IMR-90 (cell line): ENCODE data around the gene AAK1. TPM values are rescaled to one million over a fixed set of nuclear protein-coding genes. Genes with fewer than 3 reads are reported as not detected.

Experiments
- ATAC-seq: fragments of 200-7000 bp; cut with Tn5 transposase; 2 replicates; pipeline ENCODE4 v1.9.1; 2020; ENCODE audit warnings: low read depth, mild to moderate bottlenecking, moderate library complexity
- BruUV-seq: library from RNA; stranded (reverse); fragments of 400-500 nt; replicated peaks from 2 replicates; lab custom pipeline; 2021; lab: Mats Ljungman, UMichigan
- CTCF ChIA-PET: fragments of 300-600 bp; formaldehyde crosslinking; extraction: SDS; loops from one replicate; lab custom pipeline; 2021; ENCODE audit warnings: antibody characterized with exemption; lab: Yijun Ruan, JAX
- POLR2A ChIA-PET: fragments of 300-600 bp; sonication (Branson Sonifier 250); formaldehyde crosslinking; loops from one replicate; lab custom pipeline; 2022; ENCODE audit warnings: antibody characterized with exemption; ENCODE audit not compliant: unreplicated experiment; lab: Charles Lee
- DNase-seq: peaks from one replicate; pipeline ENCODE4 v3.0.0; 2013
- H2AFZ ChIP-seq: replicated peaks from 2 replicates; pipeline ENCODE3; 2013; ENCODE audit warnings: low read length, mild to moderate bottlenecking; ENCODE audit not compliant: poor library complexity
- H2AK5ac ChIP-seq: 2 replicates; pipeline ENCODE4 v1.6.1; 2013; ENCODE audit warnings: low read depth, low read length, inconsistent platforms
- H2AK9ac ChIP-seq: replicated peaks from 2 replicates; pipeline ENCODE3; 2013; ENCODE audit warnings: mild to moderate bottlenecking, low read depth, low read length, moderate library complexity; ENCODE audit not compliant: poor library complexity
- H2BK120ac ChIP-seq: 2 replicates; pipeline ENCODE4 v1.6.1; 2013; ENCODE audit warnings: low read depth, low read length, inconsistent platforms
- H2BK15ac ChIP-seq: 3 replicates; pipeline ENCODE4 v1.6.1; 2013; ENCODE audit warnings: low read depth, low read length, inconsistent platforms
- H2BK20ac ChIP-seq: 2 replicates; pipeline ENCODE4 v1.6.1; 2013; ENCODE audit warnings: low read depth, mild to moderate bottlenecking, inconsistent platforms, low read length, moderate library complexity
- H2BK5ac ChIP-seq: 2 replicates; pipeline ENCODE4 v1.6.1; 2013; ENCODE audit warnings: mild to moderate bottlenecking, low read depth, low read length, inconsistent platforms; ENCODE audit not compliant: poor library complexity, severe bottlenecking
- H3K14ac ChIP-seq: replicated peaks from 2 replicates; pipeline ENCODE4 v1.6.1; 2013; ENCODE audit warnings: low read depth, low read length, inconsistent platforms
- H3K18ac ChIP-seq: 2 replicates; pipeline ENCODE4 v1.6.1; 2013; ENCODE audit warnings: low read depth, low read length, control low read depth
- H3K23ac ChIP-seq: 2 replicates; pipeline ENCODE4 v1.6.1; 2013; ENCODE audit warnings: low read depth, low read length, inconsistent platforms
- H3K27ac ChIP-seq: 2 replicates; pipeline ENCODE4 v1.5.1; 2013; ENCODE audit warnings: mild to moderate bottlenecking, control low read depth, low read length; ENCODE audit not compliant: insufficient read depth
- H3K27me3 ChIP-seq: 2 replicates; pipeline ENCODE4 v1.6.1; 2013; ENCODE audit warnings: low read length; ENCODE audit not compliant: control insufficient read depth, insufficient read depth
- H3K36me3 ChIP-seq: 2 replicates; pipeline ENCODE4 v1.6.1; 2013; ENCODE audit warnings: low read length, mixed read lengths; ENCODE audit not compliant: control insufficient read depth, insufficient read depth
- H3K4ac ChIP-seq: 2 replicates; pipeline ENCODE4 v1.6.1; 2013; ENCODE audit warnings: low read depth, low read length, inconsistent platforms
- H3K4me1 ChIP-seq: 2 replicates; pipeline ENCODE4 v1.6.1; 2013; ENCODE audit warnings: low read length, mixed read lengths; ENCODE audit not compliant: control insufficient read depth, insufficient read depth
- H3K4me2 ChIP-seq: 2 replicates; pipeline ENCODE4 v1.6.1; 2013; ENCODE audit warnings: low read depth, mild to moderate bottlenecking, control low read depth, low read length, moderate library complexity
- H3K4me3 ChIP-seq: 2 replicates; pipeline ENCODE4 v1.5.1; 2013; ENCODE audit warnings: low read depth, mild to moderate bottlenecking, control low read depth, low read length, moderate library complexity; ENCODE audit not compliant: insufficient read depth
- H3K56ac ChIP-seq: 2 replicates; pipeline ENCODE4 v1.6.1; 2013; ENCODE audit warnings: low read length, inconsistent platforms; ENCODE audit not compliant: insufficient read depth; ENCODE audit errors: extremely low read depth
- H3K79me1 ChIP-seq, 2 experiments: 2 replicates each; pipeline ENCODE4 v1.6.1; 2013; ENCODE audit warnings: low read length in 2 of 2, inconsistent platforms in 1 of 2, low read depth in 1 of 2
- H3K9ac ChIP-seq: 2 replicates; pipeline ENCODE4 v1.6.1; 2013; ENCODE audit warnings: low read depth, low read length, control low read depth
- H3K9me1 ChIP-seq: 2 replicates; pipeline ENCODE4 v1.6.1; 2013; ENCODE audit warnings: low read length, inconsistent platforms; ENCODE audit not compliant: insufficient read depth
- H3K9me3 ChIP-seq: 2 replicates; pipeline ENCODE4 v1.6.1; 2013; ENCODE audit warnings: low read length; ENCODE audit not compliant: control insufficient read depth, insufficient read depth
- H4K20me1 ChIP-seq: 2 replicates; pipeline ENCODE4 v1.6.1; 2013; ENCODE audit warnings: low read length, inconsistent platforms; ENCODE audit not compliant: insufficient read depth
- H4K5ac ChIP-seq: 2 replicates; pipeline ENCODE4 v1.6.1; 2013; ENCODE audit warnings: mild to moderate bottlenecking, low read depth, low read length, control low read depth
- H4K8ac ChIP-seq, 2 experiments: 2 replicates each; pipeline ENCODE4 v1.6.1; 2013; ENCODE audit warnings: low read depth in 2 of 2, low read length in 2 of 2, control low read depth in 1 of 2, inconsistent platforms in 1 of 2
- H4K91ac ChIP-seq: 2 replicates; pipeline ENCODE4 v1.6.1; 2013; ENCODE audit warnings: low read depth, low read length, inconsistent platforms; ENCODE audit not compliant: insufficient read depth
- BHLHE40 ChIP-seq: fragments of 150-350 bp; IDR thresholded peaks from 2 replicates; pipeline ENCODE4 v1.6.1; 2016; ENCODE audit warnings: mild to moderate bottlenecking, low read depth, low read length
- CEBPB ChIP-seq: IDR thresholded peaks from 2 replicates; pipeline ENCODE4 v1.6.1; 2012; ENCODE audit warnings: low read depth, low read length, improper control_type of control experiment
- CHD1 ChIP-seq: IDR thresholded peaks from 2 replicates; pipeline ENCODE4 v1.6.1; 2012; ENCODE audit warnings: low read depth, low read length, improper control_type of control experiment
- CTCF ChIP-seq: conservative IDR thresholded peaks from 2 replicates; pipeline ENCODE4 v1.5.1; 2012; ENCODE audit warnings: mild to moderate bottlenecking, low read depth, low read length, improper control_type of control experiment
- FOS ChIP-seq: fragments of 150-350 bp; IDR thresholded peaks from 2 replicates; pipeline ENCODE4 v1.6.1; 2016; ENCODE audit warnings: low read depth, low read length
- MAFK ChIP-seq: IDR thresholded peaks from 2 replicates; pipeline ENCODE4 v1.6.1; 2012; ENCODE audit warnings: low read depth, low read length, improper control_type of control experiment
- MAZ ChIP-seq: IDR thresholded peaks from 2 replicates; pipeline ENCODE4 v1.6.1; 2012; ENCODE audit warnings: low read depth, mild to moderate bottlenecking, low read length, improper control_type of control experiment, moderate library complexity, borderline replicate concordance
- MXI1 ChIP-seq: IDR thresholded peaks from 2 replicates; pipeline ENCODE4 v1.6.1; 2012; ENCODE audit warnings: low read depth, mild to moderate bottlenecking, low read length, moderate library complexity, borderline replicate concordance
- NFE2L2 ChIP-seq: fragments of 150-350 bp; IDR thresholded peaks from 2 replicates; pipeline ENCODE4 v1.6.1; 2016; ENCODE audit warnings: low read depth, mild to moderate bottlenecking, low read length
- POLR2A ChIP-seq: IDR thresholded peaks from 2 replicates; pipeline ENCODE4 v1.6.1; 2012; ENCODE audit warnings: mild to moderate bottlenecking, low read depth, low read length
- RAD21 ChIP-seq: IDR thresholded peaks from 2 replicates; pipeline ENCODE4 v1.6.1; 2012; ENCODE audit warnings: low read length, improper control_type of control experiment
- RCOR1 ChIP-seq: IDR thresholded peaks from 2 replicates; pipeline ENCODE4 v1.6.1; 2012; ENCODE audit warnings: mild to moderate bottlenecking, low read length, improper control_type of control experiment; ENCODE audit not compliant: insufficient replicate concordance
- RFX5 ChIP-seq: IDR thresholded peaks from 2 replicates; pipeline ENCODE4 v1.8.0; 2012; ENCODE audit warnings: low read depth, mild to moderate bottlenecking, low read length, moderate library complexity
- SMC3 ChIP-seq: fragments of 150-350 bp; IDR thresholded peaks from 2 replicates; pipeline ENCODE4 v1.6.1; 2016; ENCODE audit warnings: low read depth, mild to moderate bottlenecking, antibody characterized with exemption, low read length, moderate library complexity
- WGBS, 2 experiments: methylation state at CpG; one replicate each; pipeline versions ENCODE4 v1.1.5 to v1.1.7; 2013; ENCODE audit warnings: missing lambda C conversion rate in 2 of 2; ENCODE audit not compliant: insufficient read length in 1 of 2; ENCODE audit errors: extremely low coverage in 2 of 2; 5-methylcytosine and 5-hydroxymethylcytosine counted together
- dilution Hi-C: fragments of 300-500 bp; cut with HindIII; formaldehyde crosslinking; loops from one replicate; pipeline ENCODE4 v1.14.3; 2018; ENCODE audit warnings: low sequenced_read_pairs; ENCODE audit not compliant: unreplicated experiment
- in situ Hi-C: fragments of 300-500 bp; cut with MboI; formaldehyde crosslinking; loops from 3 replicates; pipeline ENCODE4 v1.14.3; 2019; ENCODE audit warnings: low sequenced_read_pairs, inconsistent platforms, mixed read lengths
- intact Hi-C: fragments of 100-400 bp; cut with micrococcal nuclease; formaldehyde crosslinking; loops from 2 replicates; pipeline ENCODE4 v1.10.0; 2022
- polyA plus RNA-seq, 3 experiments: library from polyadenylated mRNA; depleted of rRNA; stranded (reverse); fragments of >200 nt; gene quantifications; 2 replicates each; pipeline ENCODE4 v1.2.3, GENCODE V29; 2012; ENCODE audit warnings: low replicate concordance in 1 of 3
- total RNA-seq: library from RNA; depleted of rRNA; stranded (reverse); fragments of >200 nt; gene quantifications from 2 replicates; pipeline ENCODE4 v1.2.3, GENCODE V29; 2012
- TF ChIP-seq, protein P1 (sequence below): fragments of 150-350 bp; IDR thresholded peaks from 2 replicates; pipeline ENCODE4 v1.6.1; 2016; ENCODE audit warnings: low read depth, mild to moderate bottlenecking, low read length, moderate library complexity, borderline replicate concordance

The AAK1 gene
- total and polyA plus RNA-seq, 2 of the 4 experiments (the other 2 are of a cell fraction), result 21.9 to 26.5 TPM

- Histone ChIP-seq H2BK20ac (peak overlapping the region; percentile 31; the same call in 1 of the 2 replicates), H3K9ac (peak overlapping the region; percentile 97), H2AFZ (peak overlapping the region; percentile 82), H3K36me3 (peaks cover 4% of the 10 kb centered on the region; the same call in 1 of the 2 replicates), H3K4me3 (peak overlapping the region; percentile 90), H3K18ac (peak overlapping the region; percentile 80), H3K27ac (peak overlapping the region; percentile 95), H2AK5ac (peak overlapping the region; percentile 89), H3K14ac (peak overlapping the region; percentile 96), H4K5ac (0 out of 2 replicates have a peak overlapping the region, but pooled peaks have one; percentile 27), H2BK5ac (peak overlapping the region; percentile 86), H3K4me2 (peak overlapping the region; percentile 99), H3K79me1 (peaks cover 21 to 74% of the 10 kb centered on the region in 2 experiments; a peak in 3 of 4 replicates), H3K23ac (peak overlapping the region; percentile 93), H2BK15ac (peak overlapping the region; percentile 8; the same call in 1 of the 3 replicates), H4K8ac (peak overlapping the region in 1 of 2 experiments; percentile 27; a peak in 2 of 4 replicates), H3K4ac (peak overlapping the region; percentile 89), H4K20me1 (peaks cover 52% of the 10 kb centered on the region), H3K9me1 (peaks cover 26% of the 10 kb centered on the region), H2BK120ac (peak overlapping the region; percentile 75), H4K91ac (peak overlapping the region; percentile 81), H2AK9ac (peak overlapping the region; percentile 91), H3K9me3 (no peaks in the 10 kb centered on the region), H3K56ac (peak overlapping the region; percentile 77; the same call in 1 of the 2 replicates), H3K27me3 (no peaks in the 10 kb centered on the region), H3K4me1 (peaks cover 19% of the 10 kb centered on the region)
- ChIA-PET CTCF (no interaction called here), POLR2A (no interaction called here)
- in situ Hi-C loops, result no loop called here
- ATAC-seq (no peak), DNase-seq (no peak)
- no peak for TF ChIP-seq POLR2A
- TF ChIP-seq, protein P1, sequence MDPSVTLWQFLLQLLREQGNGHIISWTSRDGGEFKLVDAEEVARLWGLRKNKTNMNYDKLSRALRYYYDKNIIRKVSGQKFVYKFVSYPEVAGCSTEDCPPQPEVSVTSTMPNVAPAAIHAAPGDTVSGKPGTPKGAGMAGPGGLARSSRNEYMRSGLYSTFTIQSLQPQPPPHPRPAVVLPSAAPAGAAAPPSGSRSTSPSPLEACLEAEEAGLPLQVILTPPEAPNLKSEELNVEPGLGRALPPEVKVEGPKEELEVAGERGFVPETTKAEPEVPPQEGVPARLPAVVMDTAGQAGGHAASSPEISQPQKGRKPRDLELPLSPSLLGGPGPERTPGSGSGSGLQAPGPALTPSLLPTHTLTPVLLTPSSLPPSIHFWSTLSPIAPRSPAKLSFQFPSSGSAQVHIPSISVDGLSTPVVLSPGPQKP, result no peak
- TF ChIP-seq SMC3, result no peak
- TF ChIP-seq MXI1, result no peak
- TF ChIP-seq CTCF, result no peak
- TF ChIP-seq RAD21, result no peak
- TF ChIP-seq BHLHE40, result no peak
- no peak for TF ChIP-seq FOS
- TF ChIP-seq RCOR1, result no peak
- TF ChIP-seq RFX5, result no peak
- TF ChIP-seq CHD1, result no peak
- TF ChIP-seq MAZ, result no peak
- no peak for TF ChIP-seq MAFK
- no peak for TF ChIP-seq CEBPB
- TF ChIP-seq NFE2L2, result no peak
- intact Hi-C loops, result loop anchor here (2.0 to 5.0 kb wide), 4 partner anchors 55 to 140 kb away; no protein-coding TSS in a partner anchor
- BruUV-seq, result no TSS peak
- dilution Hi-C loops, result no loop called here
- 0% methylated on average over 1 of the region's 12 CpGs; no CpG with 5 or more reads in 1 of the 2 experiments for WGBS, 2 experiments
Observed at GRCh38 chr2:69641887-69642708, 1.4 kb downstream of the AAK1 start.
